Fibroblast of villous mesenchyme (primary cell): ENCODE results near the gene AFF3. TPM values are rescaled to one million over a fixed set of nuclear protein-coding genes. Genes with fewer than 3 reads are reported as not detected.
A peak's percentile ranks its signal among the peaks of the same experiment; 100 is the strongest.

Experiments
- DNase-seq: peaks from one replicate; pipeline ENCODE4 v3.0.0-alpha.2; 2010; ENCODE audit warnings: low read depth
- H3K4me3 ChIP-seq: 2 replicates; pipeline ENCODE4 v1.5.1; 2011; ENCODE audit warnings: low read depth, mild to moderate bottlenecking, low read length
- total RNA-seq: library from RNA; depleted of rRNA; stranded (reverse); fragments of >200 nt; gene quantifications from 2 replicates; pipeline ENCODE4 v1.2.3, GENCODE V29; 2012
- TF ChIP-seq, protein P1 (sequence below): IDR thresholded peaks from 2 replicates; pipeline ENCODE4 v1.5.1; 2012; ENCODE audit warnings: low read depth, mild to moderate bottlenecking, low read length; ENCODE audit not compliant: insufficient read depth

The AFF3 gene
- total RNA-seq, 1 donor, result 19.4 TPM

- no peak overlapping the region for H3K4me3 ChIP-seq
- TF ChIP-seq, protein P1, sequence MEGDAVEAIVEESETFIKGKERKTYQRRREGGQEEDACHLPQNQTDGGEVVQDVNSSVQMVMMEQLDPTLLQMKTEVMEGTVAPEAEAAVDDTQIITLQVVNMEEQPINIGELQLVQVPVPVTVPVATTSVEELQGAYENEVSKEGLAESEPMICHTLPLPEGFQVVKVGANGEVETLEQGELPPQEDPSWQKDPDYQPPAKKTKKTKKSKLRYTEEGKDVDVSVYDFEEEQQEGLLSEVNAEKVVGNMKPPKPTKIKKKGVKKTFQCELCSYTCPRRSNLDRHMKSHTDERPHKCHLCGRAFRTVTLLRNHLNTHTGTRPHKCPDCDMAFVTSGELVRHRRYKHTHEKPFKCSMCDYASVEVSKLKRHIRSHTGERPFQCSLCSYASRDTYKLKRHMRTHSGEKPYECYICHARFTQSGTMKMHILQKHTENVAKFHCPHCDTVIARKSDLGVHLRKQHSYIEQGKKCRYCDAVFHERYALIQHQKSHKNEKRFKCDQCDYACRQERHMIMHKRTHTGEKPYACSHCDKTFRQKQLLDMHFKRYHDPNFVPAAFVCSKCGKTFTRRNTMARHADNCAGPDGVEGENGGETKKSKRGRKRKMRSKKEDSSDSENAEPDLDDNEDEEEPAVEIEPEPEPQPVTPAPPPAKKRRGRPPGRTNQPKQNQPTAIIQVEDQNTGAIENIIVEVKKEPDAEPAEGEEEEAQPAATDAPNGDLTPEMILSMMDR, result no peak
- DNase-seq, result no peak
These were observed 274.1 kb downstream of the AFF3 start for GRCh38 chr2:99868260-99868659.

GRCh38 chr2:99867770-99868169, 274.6 kb downstream of the AFF3 start:
- DNase-seq, result no peak

DNA sequence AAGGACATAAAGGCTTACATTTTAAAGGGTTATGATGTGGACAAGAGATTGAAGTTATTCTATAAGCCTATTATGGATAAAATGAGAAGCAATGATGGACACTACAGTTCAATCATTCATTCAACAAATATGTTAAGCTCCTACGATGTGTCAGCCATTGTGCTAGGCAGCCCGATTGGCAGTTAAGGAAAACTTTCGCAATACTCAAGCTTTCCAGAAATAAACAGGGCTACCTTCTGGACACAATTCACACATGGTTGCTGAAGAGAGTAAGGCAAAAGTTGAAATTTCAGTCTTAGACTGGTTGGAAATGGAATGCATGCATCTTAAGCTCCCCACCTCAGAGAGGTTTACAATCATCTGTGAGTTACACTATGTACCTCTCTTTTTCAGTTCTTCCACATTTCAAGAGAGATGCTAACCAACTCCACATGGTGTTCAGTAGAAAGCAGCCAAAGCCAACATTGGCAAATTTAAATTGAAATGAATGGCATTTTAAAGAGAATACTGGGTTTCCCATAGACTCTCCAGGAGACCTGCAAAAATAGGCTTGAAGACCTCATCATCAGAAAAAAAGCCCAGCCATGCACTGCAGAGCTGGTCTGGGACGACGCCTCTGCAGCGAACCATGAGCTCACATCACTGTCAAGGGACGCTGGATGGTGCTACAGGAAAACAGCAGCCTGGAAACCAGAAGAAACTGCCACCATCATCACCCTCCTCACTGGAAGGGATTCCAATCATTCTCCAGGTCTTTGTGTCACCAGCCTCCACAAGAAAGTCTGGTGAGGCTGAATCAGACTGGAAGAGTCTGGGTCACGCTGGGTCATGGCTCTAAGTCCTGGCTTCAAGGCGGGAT, 276.3 kb downstream of the AFF3 start:
- H3K4me3 ChIP-seq, result no peak overlapping the region
- TF ChIP-seq, protein P1, result no peak
- no peak for DNase-seq

More at GRCh38 chr2:99867770-99868169, 274.6 kb downstream of the AFF3 start:
- TF ChIP-seq, protein P1, result no peak
- H3K4me3 ChIP-seq, result no peak overlapping the region

GRCh38 chr2:99864561-99865553, 277.5 kb downstream of the AFF3 start:
- no peak overlapping the region for H3K4me3 ChIP-seq
- TF ChIP-seq, protein P1, result no peak
- peak; percentile 44 for DNase-seq

DNA sequence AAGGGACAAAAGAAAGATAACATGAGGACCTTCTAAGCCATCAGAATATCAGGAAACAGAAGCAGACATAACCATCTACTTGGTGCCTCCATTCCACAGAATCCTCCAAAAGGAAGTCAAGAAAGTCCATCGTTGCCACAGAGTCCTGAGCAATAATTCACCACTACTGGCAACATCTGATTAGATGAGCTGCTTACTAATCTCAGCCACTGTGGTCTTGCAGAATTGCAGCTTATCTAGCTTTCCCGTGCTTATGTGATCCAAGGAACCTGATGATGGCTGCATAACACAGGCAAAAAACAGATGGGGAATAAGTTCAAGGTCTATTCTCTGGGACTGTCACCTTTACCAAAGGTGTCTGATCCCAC, 278.5 kb downstream of the AFF3 start:
- no peak for DNase-seq
- TF ChIP-seq, protein P1, result no peak
- no peak overlapping the region for H3K4me3 ChIP-seq

DNA sequence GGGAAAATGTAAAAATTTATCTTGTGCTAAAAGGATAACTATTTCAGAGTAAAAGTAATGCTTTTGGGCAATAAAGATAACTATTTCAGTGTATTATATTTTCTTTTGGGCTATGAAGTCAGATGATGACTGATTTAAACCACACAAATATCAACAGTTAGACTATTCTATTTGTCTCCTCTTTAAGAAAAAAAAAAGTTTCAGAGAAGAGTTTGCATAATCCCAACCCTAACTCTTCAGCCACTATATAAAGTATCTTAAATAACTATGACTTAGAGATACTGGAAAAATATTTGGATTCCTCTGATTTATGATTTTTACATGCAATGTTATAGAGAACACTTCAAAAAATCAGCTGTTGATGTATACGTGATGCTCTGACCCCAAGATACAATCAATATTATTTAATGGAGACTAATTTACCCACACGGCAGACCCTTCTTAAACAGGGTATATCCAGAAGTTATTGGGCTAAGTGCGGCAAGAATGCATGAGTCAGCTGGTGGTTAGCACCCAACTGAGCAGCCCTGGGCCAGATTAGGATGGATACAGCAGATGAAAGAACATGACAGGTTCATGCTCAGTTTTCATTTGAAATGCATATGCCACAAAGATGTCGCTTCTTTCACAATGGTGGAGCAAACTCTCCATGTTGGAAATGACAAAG, 279.0 kb downstream of the AFF3 start:
- no peak for DNase-seq
- TF ChIP-seq, protein P1, result no peak
- no peak overlapping the region for H3K4me3 ChIP-seq
